ENCODE results near the gene SPCS2.
"Not testable (repeated sequence)": the region's sequence is repeated elsewhere in the genome, so short reads cannot be mapped to it uniquely, and the experiment has no call there.

The SPCS2 gene

GRCh38 chr11:75002516-75002915 lies 53.5 kb downstream of the SPCS2 start:
- no peak overlapping the region for H3K27ac ChIP-seq
- TF ChIP-seq CTCF (IDR thresholded peaks at IDR 0.05) (no peak), ZFX (IDR thresholded peaks at IDR 0.05; ENCODE audit: borderline replicate concordance) (no peak)

GRCh38 chr11:75004215-75004614 lies 55.1 kb downstream of the SPCS2 start:
- TF ChIP-seq ZFX (IDR thresholded peaks at IDR 0.05; ENCODE audit: borderline replicate concordance) (no peak), CTCF (IDR thresholded peaks at IDR 0.05) (no peak)
- H3K27ac ChIP-seq = no peak overlapping the region

GRCh38 chr11:75011357-75011756 lies 62.3 kb downstream of the SPCS2 start:
- TF ChIP-seq ZFX (IDR thresholded peaks at IDR 0.05; ENCODE audit: borderline replicate concordance) (no peak), CTCF (IDR thresholded peaks at IDR 0.05) (no peak)
- no peak overlapping the region for H3K27ac ChIP-seq

GRCh38 chr11:75011872-75012271 lies 62.8 kb downstream of the SPCS2 start:
- no peak for TF ChIP-seq CTCF (IDR thresholded peaks at IDR 0.05)
- no peak for TF ChIP-seq ZFX (IDR thresholded peaks at IDR 0.05; ENCODE audit: borderline replicate concordance)

GRCh38 chr11:75013051-75013450 lies 64.0 kb downstream of the SPCS2 start:
- H3K27ac ChIP-seq = no peak overlapping the region

More at GRCh38 chr11:75011872-75012271, 62.8 kb downstream of the SPCS2 start:
- H3K27ac ChIP-seq = no peak overlapping the region

GRCh38 chr11:75014129-75014528 lies 65.1 kb downstream of the SPCS2 start:
- TF ChIP-seq ZFX (IDR thresholded peaks at IDR 0.05; ENCODE audit: borderline replicate concordance) (no peak), CTCF (IDR thresholded peaks at IDR 0.05) (no peak)
- H3K27ac ChIP-seq = no peak overlapping the region

More at GRCh38 chr11:75013051-75013450, 64.0 kb downstream of the SPCS2 start:
- TF ChIP-seq ZFX (IDR thresholded peaks at IDR 0.05; ENCODE audit: borderline replicate concordance) (no peak), CTCF (IDR thresholded peaks at IDR 0.05) (no peak)

GRCh38 chr11:75019200-75019599 lies 70.1 kb downstream of the SPCS2 start:
- not testable (repeated sequence) for H3K27ac ChIP-seq

GRCh38 chr11:75020328-75020727 lies 71.3 kb downstream of the SPCS2 start:
- not testable (repeated sequence) for H3K27ac ChIP-seq
